GM19324 (cell line): Measurements from ENCODE around the gene INSL6.
"Not testable (repeated sequence)": the region's sequence is repeated elsewhere in the genome, so short reads cannot be mapped to it uniquely, and the experiment has no call there.

Experiments used
- ATAC-seq: cut with Tn5 transposase; IDR thresholded peaks from one replicate; pipeline ENCODE4 v1.9.1; 2021; ENCODE audit warnings: mild to moderate bottlenecking, moderate library complexity; ENCODE audit not compliant: unreplicated experiment, low FRiP score

Gene INSL6

GRCh38 chr9:5185220-5185840 lies at the start of gene INSL6:
Gene INSL6, minus strand, starts transcription at chr9:5185639. Its CDS starts 37 bp downstream, at chr9:5185602.
- no peak for ATAC-seq

GRCh38 chr9:5231212-5231611 lies 45.8 kb upstream of the INSL6 start, which contains the start of gene INSL4:
Gene INSL4, plus strand, starts transcription at chr9:5231419. Its CDS starts 105 bp downstream, at chr9:5231524.
- ATAC-seq: no peak

- no peak for ATAC-seq
These were observed 45.1 kb upstream of the INSL6 start for GRCh38 chr9:5230554-5230953.

- ATAC-seq: no peak
These were observed 19.6 kb upstream of the INSL6 start for GRCh38 chr9:5205071-5205470.

GRCh38 chr9:5195463-5195862 lies 10.0 kb upstream of the INSL6 start:
- no peak for ATAC-seq

- ATAC-seq: no peak
These were observed 7.9 kb upstream of the INSL6 start for GRCh38 chr9:5193345-5193744.

GRCh38 chr9:5191985-5192384 lies 6.5 kb upstream of the INSL6 start:
- ATAC-seq: no peak

- no peak for ATAC-seq
These were observed 2.9 kb upstream of the INSL6 start for GRCh38 chr9:5188060-5188984.

- ATAC-seq: no peak
These were observed 1.2 kb upstream of the INSL6 start for GRCh38 chr9:5186416-5187169.

- ATAC-seq: no peak
These were observed 663 bp downstream of the INSL6 start for GRCh38 chr9:5184776-5185175.

- not testable (repeated sequence) for ATAC-seq
These were observed 4.8 kb downstream of the INSL6 start for GRCh38 chr9:5180631-5181030.

GRCh38 chr9:5178126-5178805 lies 7.2 kb downstream of the INSL6 start:
- no peak for ATAC-seq

GRCh38 chr9:5146241-5146640 lies 39.2 kb downstream of the INSL6 start:
- no peak for ATAC-seq

- ATAC-seq: no peak
These were observed 41.2 kb downstream of the INSL6 start for GRCh38 chr9:5144217-5144616.

- no peak for ATAC-seq
These were observed 45.3 kb downstream of the INSL6 start for GRCh38 chr9:5140151-5140550.

GRCh38 chr9:5122516-5122915 lies 62.9 kb downstream of the INSL6 start:
- no peak for ATAC-seq

GRCh38 chr9:5122116-5122515 lies 63.3 kb downstream of the INSL6 start:
- ATAC-seq: no peak

GRCh38 chr9:5113994-5114748 lies 71.3 kb downstream of the INSL6 start:
- no peak for ATAC-seq
